Liver (tissue), 9 donors: Measurements from ENCODE around the gene DICER1. TPM values are rescaled to one million over a fixed set of nuclear protein-coding genes. Genes with fewer than 3 reads are reported as not detected.

ENCODE experiments used
- DNase-seq: peaks from one replicate; pipeline ENCODE4 v3.0.0-alpha.2; 2017; ENCODE audit warnings: low spot score
- H3K27ac ChIP-seq, 2 donors: one replicate each; pipeline ENCODE4 v1.7.0; 2013; ENCODE audit warnings: inconsistent platforms in 2 of 2, low read length in 2 of 2, control low read depth in 1 of 2, low read depth in 1 of 2, mild to moderate bottlenecking in 1 of 2
- H3K27me3 ChIP-seq, 4 donors: one replicate each; pipeline versions ENCODE4 v1.6.1 to v1.7.0; 2013; ENCODE audit warnings: low read length in 3 of 4, inconsistent platforms in 1 of 4, mild to moderate bottlenecking in 1 of 4, moderate library complexity in 1 of 4; ENCODE audit not compliant: control insufficient read depth in 4 of 4, insufficient read depth in 4 of 4
- H3K36me3 ChIP-seq, 4 donors: one replicate each; pipeline versions ENCODE4 v1.6.1 to v1.7.0; 2013; ENCODE audit warnings: low read length in 3 of 4, mild to moderate bottlenecking in 3 of 4, low read depth in 1 of 4, moderate library complexity in 1 of 4; ENCODE audit not compliant: control insufficient read depth in 4 of 4, insufficient read depth in 3 of 4
- H3K4me1 ChIP-seq, 4 donors: one replicate each; pipeline versions ENCODE4 v1.6.1 to v1.7.0; 2013; ENCODE audit warnings: low read length in 3 of 4, mild to moderate bottlenecking in 3 of 4, moderate library complexity in 1 of 4; ENCODE audit not compliant: control insufficient read depth in 4 of 4, insufficient read depth in 4 of 4
- H3K4me3 ChIP-seq, 3 donors: one replicate each; pipeline versions ENCODE4 v1.6.1 to v1.7.0; 2013; ENCODE audit warnings: low read length in 3 of 3, control low read depth in 1 of 3, low read depth in 1 of 3, mild to moderate bottlenecking in 1 of 3
- H3K9ac ChIP-seq, 2 donors: one replicate each; pipeline ENCODE4 v1.7.0; 2013; ENCODE audit warnings: low read length in 2 of 2, mild to moderate bottlenecking in 2 of 2, moderate library complexity in 2 of 2, control low read depth in 1 of 2, low read depth in 1 of 2
- H3K9me3 ChIP-seq, 4 donors: one replicate each; pipeline versions ENCODE4 v1.6.1 to v1.7.0; 2013; ENCODE audit warnings: low read length in 3 of 4; ENCODE audit not compliant: control insufficient read depth in 4 of 4
- FOXA1 ChIP-seq: IDR thresholded peaks from 2 replicates; pipeline ENCODE4 v1.6.1; 2016; ENCODE audit warnings: antibody characterized with exemption
- GABPA ChIP-seq, 2 donors: IDR thresholded peaks in 1 of 2; conservative IDR thresholded peaks in 1 of 2; 2 replicates each; pipeline ENCODE4 v1.6.1; 2016; ENCODE audit warnings: antibody characterized with exemption in 2 of 2, mild to moderate bottlenecking in 1 of 2, moderate library complexity in 1 of 2
- HNF4A ChIP-seq, 2 donors: conservative IDR thresholded peaks; 2 replicates each; pipeline ENCODE4 v1.6.1; 2016; ENCODE audit warnings: antibody characterized with exemption in 2 of 2, mild to moderate bottlenecking in 2 of 2
- HNF4G ChIP-seq: IDR thresholded peaks from 2 replicates; pipeline ENCODE4 v1.6.1; 2016; ENCODE audit warnings: antibody characterized with exemption
- JUND ChIP-seq, 2 donors: IDR thresholded peaks; 2 replicates each; pipeline ENCODE4 v1.6.1; 2016; ENCODE audit warnings: antibody characterized with exemption in 2 of 2
- NR2F2 ChIP-seq: IDR thresholded peaks from 2 replicates; pipeline ENCODE4 v1.6.1; 2016; ENCODE audit warnings: antibody characterized with exemption
- RAD21 ChIP-seq, 2 donors: IDR thresholded peaks; 2 replicates each; pipeline ENCODE4 v1.6.1; 2016; ENCODE audit warnings: antibody characterized with exemption in 2 of 2, mild to moderate bottlenecking in 2 of 2
- RXRA ChIP-seq, 2 donors: IDR thresholded peaks; 2 replicates each; pipeline ENCODE4 v1.6.1; 2017 to 2018; ENCODE audit warnings: antibody characterized with exemption in 2 of 2, mild to moderate bottlenecking in 1 of 2
- SP1 ChIP-seq: IDR thresholded peaks from 2 replicates; pipeline ENCODE4 v1.6.1; 2018; ENCODE audit warnings: antibody characterized with exemption, mild to moderate bottlenecking
- YY1 ChIP-seq: IDR thresholded peaks from 2 replicates; pipeline ENCODE4 v1.6.1; 2016; ENCODE audit warnings: antibody characterized with exemption, mild to moderate bottlenecking
- WGBS: extraction: QIAGEN DNeasy Blood & Tissue Kit; methylation state at CpG from one replicate; pipeline ENCODE4 v1.1.7; 2013; 5-methylcytosine and 5-hydroxymethylcytosine counted together
- polyA plus RNA-seq, 2 donors: library from polyadenylated mRNA; stranded (reverse) in 1 of 2; unstranded in 1 of 2; fragments of 200-250 nt in 1 of 2; fragments of >200 nt in 1 of 2; fragmentation: Nextera tagmentation in 1 of 2; extraction: Ambion mirVana in 1 of 2; gene quantifications; one replicate each; pipeline versions ENCODE4 v1.2.1 to v1.2.3, GENCODE V29; 2013 to 2015
- total RNA-seq, 2 donors: library from RNA; depleted of rRNA; stranded (reverse); fragments of >200 nt; gene quantifications; one replicate each; pipeline ENCODE4 v1.2.3, GENCODE V29; 2014
- TF ChIP-seq, protein P1 (sequence below): IDR thresholded peaks from 2 replicates; pipeline ENCODE4 v1.6.1; 2016; ENCODE audit warnings: antibody characterized with exemption, mild to moderate bottlenecking
- TF ChIP-seq, protein P2 (sequence below): IDR thresholded peaks from 2 replicates; pipeline ENCODE4 v1.6.1; 2016; ENCODE audit warnings: antibody characterized with exemption
- TF ChIP-seq, protein P3 (sequence below): IDR thresholded peaks from 2 replicates; pipeline ENCODE4 v1.6.1; 2016; ENCODE audit warnings: antibody characterized with exemption
- TF ChIP-seq, protein P4 (sequence below): IDR thresholded peaks from 2 replicates; pipeline ENCODE4 v1.6.1; 2016; ENCODE audit warnings: antibody characterized with exemption
- TF ChIP-seq, protein P5 (sequence below): fragments of 150-350 bp; IDR thresholded peaks from 2 replicates; pipeline ENCODE4 v1.5.1; 2017; ENCODE audit warnings: improper control_type of control experiment, low read depth, low read length; ENCODE audit not compliant: missing input control
- donor health status: healthy.
- donor health status: healthy.
- donor health status: healthy.
- donor health status: healthy.
- donor health status: healthy.

Gene DICER1
- total and polyA plus RNA-seq, 4 donors, result 7.5 to 43.6 (median 20.3) TPM

DNA sequence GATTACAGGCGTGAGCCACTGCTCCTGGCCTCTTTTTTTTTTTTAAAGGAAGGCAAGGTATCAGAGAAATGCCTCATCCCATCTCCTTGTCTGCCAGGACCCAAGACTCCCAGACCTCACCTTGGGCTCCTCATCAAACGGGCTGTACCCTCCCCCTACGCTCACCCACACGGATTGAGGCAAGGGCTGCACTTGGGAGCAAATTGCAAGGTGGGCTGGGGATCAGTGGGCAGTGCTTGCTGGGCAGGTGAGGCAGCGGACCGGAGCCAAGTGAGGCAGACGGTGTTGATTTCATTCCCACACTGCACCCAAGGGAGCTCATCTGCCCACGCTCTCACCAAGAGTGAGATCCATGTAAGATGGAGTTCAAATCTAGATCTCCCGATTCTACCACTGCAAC, 41.0 kb upstream of the DICER1 start (continued):
- TF ChIP-seq, protein P1, sequence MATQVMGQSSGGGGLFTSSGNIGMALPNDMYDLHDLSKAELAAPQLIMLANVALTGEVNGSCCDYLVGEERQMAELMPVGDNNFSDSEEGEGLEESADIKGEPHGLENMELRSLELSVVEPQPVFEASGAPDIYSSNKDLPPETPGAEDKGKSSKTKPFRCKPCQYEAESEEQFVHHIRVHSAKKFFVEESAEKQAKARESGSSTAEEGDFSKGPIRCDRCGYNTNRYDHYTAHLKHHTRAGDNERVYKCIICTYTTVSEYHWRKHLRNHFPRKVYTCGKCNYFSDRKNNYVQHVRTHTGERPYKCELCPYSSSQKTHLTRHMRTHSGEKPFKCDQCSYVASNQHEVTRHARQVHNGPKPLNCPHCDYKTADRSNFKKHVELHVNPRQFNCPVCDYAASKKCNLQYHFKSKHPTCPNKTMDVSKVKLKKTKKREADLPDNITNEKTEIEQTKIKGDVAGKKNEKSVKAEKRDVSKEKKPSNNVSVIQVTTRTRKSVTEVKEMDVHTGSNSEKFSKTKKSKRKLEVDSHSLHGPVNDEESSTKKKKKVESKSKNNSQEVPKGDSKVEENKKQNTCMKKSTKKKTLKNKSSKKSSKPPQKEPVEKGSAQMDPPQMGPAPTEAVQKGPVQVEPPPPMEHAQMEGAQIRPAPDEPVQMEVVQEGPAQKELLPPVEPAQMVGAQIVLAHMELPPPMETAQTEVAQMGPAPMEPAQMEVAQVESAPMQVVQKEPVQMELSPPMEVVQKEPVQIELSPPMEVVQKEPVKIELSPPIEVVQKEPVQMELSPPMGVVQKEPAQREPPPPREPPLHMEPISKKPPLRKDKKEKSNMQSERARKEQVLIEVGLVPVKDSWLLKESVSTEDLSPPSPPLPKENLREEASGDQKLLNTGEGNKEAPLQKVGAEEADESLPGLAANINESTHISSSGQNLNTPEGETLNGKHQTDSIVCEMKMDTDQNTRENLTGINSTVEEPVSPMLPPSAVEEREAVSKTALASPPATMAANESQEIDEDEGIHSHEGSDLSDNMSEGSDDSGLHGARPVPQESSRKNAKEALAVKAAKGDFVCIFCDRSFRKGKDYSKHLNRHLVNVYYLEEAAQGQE, result no peak

DNA sequence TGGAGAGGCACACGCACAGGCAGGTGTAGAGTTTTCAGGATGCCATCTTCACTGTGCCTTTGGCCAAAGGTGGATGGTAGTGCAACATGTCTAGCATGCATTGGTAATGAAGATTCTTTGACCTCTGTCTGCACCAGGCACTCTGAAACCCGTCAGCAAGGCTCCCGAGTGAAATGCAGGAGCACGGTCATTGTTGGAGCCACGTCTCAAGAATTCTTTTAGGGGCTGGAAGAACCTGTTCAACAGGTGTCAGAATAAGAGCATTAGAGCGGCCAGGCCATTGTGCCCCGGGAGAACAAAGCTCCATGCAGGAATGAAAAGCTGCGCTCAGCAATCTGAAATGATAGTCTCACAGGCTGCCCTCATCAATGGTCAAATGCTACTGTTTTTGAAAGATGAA, 40.2 kb upstream of the DICER1 start:
- TF ChIP-seq HNF4A (conservative IDR thresholded peaks at IDR 0.05) (no peak), GABPA (IDR thresholded peaks at IDR 0.05 in 1 of 2, conservative IDR thresholded peaks at IDR 0.05 in 1 of 2) (no peak), RAD21 (IDR thresholded peaks at IDR 0.05) (no peak), YY1 (no peak), HNF4G (no peak), SP1 (no peak), RXRA (IDR thresholded peaks at IDR 0.05) (no peak), NR2F2 (no peak), JUND (IDR thresholded peaks at IDR 0.05) (no peak), FOXA1 (no peak)
- TF ChIP-seq, protein P2, sequence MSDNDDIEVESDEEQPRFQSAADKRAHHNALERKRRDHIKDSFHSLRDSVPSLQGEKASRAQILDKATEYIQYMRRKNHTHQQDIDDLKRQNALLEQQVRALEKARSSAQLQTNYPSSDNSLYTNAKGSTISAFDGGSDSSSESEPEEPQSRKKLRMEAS, result no peak
- TF ChIP-seq, protein P3, sequence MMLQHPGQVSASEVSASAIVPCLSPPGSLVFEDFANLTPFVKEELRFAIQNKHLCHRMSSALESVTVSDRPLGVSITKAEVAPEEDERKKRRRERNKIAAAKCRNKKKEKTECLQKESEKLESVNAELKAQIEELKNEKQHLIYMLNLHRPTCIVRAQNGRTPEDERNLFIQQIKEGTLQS, result no peak
- TF ChIP-seq, protein P1, result no peak
- TF ChIP-seq, protein P4, sequence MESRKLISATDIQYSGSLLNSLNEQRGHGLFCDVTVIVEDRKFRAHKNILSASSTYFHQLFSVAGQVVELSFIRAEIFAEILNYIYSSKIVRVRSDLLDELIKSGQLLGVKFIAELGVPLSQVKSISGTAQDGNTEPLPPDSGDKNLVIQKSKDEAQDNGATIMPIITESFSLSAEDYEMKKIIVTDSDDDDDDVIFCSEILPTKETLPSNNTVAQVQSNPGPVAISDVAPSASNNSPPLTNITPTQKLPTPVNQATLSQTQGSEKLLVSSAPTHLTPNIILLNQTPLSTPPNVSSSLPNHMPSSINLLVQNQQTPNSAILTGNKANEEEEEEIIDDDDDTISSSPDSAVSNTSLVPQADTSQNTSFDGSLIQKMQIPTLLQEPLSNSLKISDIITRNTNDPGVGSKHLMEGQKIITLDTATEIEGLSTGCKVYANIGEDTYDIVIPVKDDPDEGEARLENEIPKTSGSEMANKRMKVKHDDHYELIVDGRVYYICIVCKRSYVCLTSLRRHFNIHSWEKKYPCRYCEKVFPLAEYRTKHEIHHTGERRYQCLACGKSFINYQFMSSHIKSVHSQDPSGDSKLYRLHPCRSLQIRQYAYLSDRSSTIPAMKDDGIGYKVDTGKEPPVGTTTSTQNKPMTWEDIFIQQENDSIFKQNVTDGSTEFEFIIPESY, result no peak
- TF ChIP-seq, protein P5, sequence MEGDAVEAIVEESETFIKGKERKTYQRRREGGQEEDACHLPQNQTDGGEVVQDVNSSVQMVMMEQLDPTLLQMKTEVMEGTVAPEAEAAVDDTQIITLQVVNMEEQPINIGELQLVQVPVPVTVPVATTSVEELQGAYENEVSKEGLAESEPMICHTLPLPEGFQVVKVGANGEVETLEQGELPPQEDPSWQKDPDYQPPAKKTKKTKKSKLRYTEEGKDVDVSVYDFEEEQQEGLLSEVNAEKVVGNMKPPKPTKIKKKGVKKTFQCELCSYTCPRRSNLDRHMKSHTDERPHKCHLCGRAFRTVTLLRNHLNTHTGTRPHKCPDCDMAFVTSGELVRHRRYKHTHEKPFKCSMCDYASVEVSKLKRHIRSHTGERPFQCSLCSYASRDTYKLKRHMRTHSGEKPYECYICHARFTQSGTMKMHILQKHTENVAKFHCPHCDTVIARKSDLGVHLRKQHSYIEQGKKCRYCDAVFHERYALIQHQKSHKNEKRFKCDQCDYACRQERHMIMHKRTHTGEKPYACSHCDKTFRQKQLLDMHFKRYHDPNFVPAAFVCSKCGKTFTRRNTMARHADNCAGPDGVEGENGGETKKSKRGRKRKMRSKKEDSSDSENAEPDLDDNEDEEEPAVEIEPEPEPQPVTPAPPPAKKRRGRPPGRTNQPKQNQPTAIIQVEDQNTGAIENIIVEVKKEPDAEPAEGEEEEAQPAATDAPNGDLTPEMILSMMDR, result no peak
- H3K9ac ChIP-seq, result no peak overlapping the region
- WGBS, result 89% methylated on average over 8 of the region's 8 CpGs
- no peak overlapping the region for H3K27ac ChIP-seq
- H3K36me3 ChIP-seq, result peaks cover 0 to 18% (median 7%) of the 10 kb centered on the region in 4 donors
- DNase-seq, result no peak
- no peaks in the 10 kb centered on the region for H3K9me3 ChIP-seq
- H3K4me3 ChIP-seq, result no peak overlapping the region
- no peaks in the 10 kb centered on the region for H3K4me1 ChIP-seq
- no peaks in the 10 kb centered on the region for H3K27me3 ChIP-seq
